Liver (tissue), 2 donors: ENCODE data around the gene HNRNPC.

Source experiments
- FOXA2 ChIP-seq: IDR thresholded peaks from 2 replicates; pipeline ENCODE4 v1.6.1; 2016; ENCODE audit warnings: antibody characterized with exemption
- TF ChIP-seq, protein P1 (sequence below): fragments of 150-350 bp; IDR thresholded peaks from 2 replicates; pipeline ENCODE4 v1.5.1; 2017; ENCODE audit warnings: improper control_type of control experiment, low read depth, low read length; ENCODE audit not compliant: missing input control
- donor health status: healthy.

DNA sequence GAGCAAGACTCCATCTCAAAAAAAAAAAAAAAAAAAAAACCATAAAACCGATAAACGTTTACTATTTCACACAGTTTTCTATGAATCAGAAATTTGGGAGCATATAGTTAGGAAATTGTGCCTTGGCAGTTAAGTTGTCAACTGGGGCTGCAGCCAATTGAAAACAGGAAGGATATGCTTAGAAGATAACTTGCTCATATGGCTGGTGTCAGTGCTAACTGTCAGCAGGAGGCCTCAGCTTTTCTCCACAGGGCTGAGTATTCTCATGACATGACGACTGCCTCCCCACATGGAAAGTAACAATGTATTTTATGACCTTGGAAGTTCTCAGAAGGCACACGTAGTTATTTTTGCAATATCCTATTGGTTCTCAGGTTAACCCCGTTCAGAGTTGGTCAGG is 83.8 kb downstream of the HNRNPC start:
- no peak for TF ChIP-seq FOXA2
- TF ChIP-seq, protein P1, sequence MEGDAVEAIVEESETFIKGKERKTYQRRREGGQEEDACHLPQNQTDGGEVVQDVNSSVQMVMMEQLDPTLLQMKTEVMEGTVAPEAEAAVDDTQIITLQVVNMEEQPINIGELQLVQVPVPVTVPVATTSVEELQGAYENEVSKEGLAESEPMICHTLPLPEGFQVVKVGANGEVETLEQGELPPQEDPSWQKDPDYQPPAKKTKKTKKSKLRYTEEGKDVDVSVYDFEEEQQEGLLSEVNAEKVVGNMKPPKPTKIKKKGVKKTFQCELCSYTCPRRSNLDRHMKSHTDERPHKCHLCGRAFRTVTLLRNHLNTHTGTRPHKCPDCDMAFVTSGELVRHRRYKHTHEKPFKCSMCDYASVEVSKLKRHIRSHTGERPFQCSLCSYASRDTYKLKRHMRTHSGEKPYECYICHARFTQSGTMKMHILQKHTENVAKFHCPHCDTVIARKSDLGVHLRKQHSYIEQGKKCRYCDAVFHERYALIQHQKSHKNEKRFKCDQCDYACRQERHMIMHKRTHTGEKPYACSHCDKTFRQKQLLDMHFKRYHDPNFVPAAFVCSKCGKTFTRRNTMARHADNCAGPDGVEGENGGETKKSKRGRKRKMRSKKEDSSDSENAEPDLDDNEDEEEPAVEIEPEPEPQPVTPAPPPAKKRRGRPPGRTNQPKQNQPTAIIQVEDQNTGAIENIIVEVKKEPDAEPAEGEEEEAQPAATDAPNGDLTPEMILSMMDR, result no peak
